HCT116 (cell line): ENCODE results near the gene TAS2R39. TPM values are rescaled to one million over a fixed set of nuclear protein-coding genes. Genes with fewer than 3 reads are reported as not detected.

Source experiments
- total RNA-seq: library from RNA; stranded (reverse); gene quantifications from one replicate; pipeline ENCODE4 v1.2.1, GENCODE V29; 2021; ENCODE audit not compliant: unreplicated experiment

The TAS2R39 gene
- total RNA-seq, 1 experiment from 2014 or later = not detected

Other genes with a start within 250 kb of the TAS2R39 start
- gene TRPV5, start 249.7 kb upstream of the TAS2R39 start, total RNA-seq = not detected
- not detected for gene LLCFC1, start 243.9 kb upstream of the TAS2R39 start, total RNA-seq
- gene KEL, start 221.1 kb upstream of the TAS2R39 start, total RNA-seq = 0.91 TPM
- not detected for gene OR9A2, start 156.3 kb upstream of the TAS2R39 start, total RNA-seq
- gene OR6V1, start 131.1 kb upstream of the TAS2R39 start, total RNA-seq = not detected
- not detected for gene PIP, start 51.3 kb upstream of the TAS2R39 start, total RNA-seq
- not detected for gene TAS2R40, start 38.6 kb downstream of the TAS2R39 start, total RNA-seq
- 83.6 TPM for gene GSTK1, start 80.0 kb downstream of the TAS2R39 start, total RNA-seq
- 9.9 TPM for gene TMEM139, start 101.5 kb downstream of the TAS2R39 start, total RNA-seq
- gene CASP2, start 104.9 kb downstream of the TAS2R39 start, total RNA-seq = 64.1 TPM
- 0.47 TPM for gene CLCN1, start 132.7 kb downstream of the TAS2R39 start, total RNA-seq
- gene FAM131B, start 179.3 kb downstream of the TAS2R39 start, total RNA-seq = 0.20 TPM
- 144 TPM for gene ZYX, start 197.9 kb downstream of the TAS2R39 start, total RNA-seq
- gene EPHA1, start 225.4 kb downstream of the TAS2R39 start, total RNA-seq = 29.9 TPM